ENCODE measurements around the gene SNX8. TPM values are rescaled to one million over a fixed set of nuclear protein-coding genes. Genes with fewer than 3 reads are reported as not detected.

The SNX8 gene
- total and polyA plus RNA-seq, 2 of the 8 experiments (the other 6 are each of a cell fraction or from before 2014, with no cell fraction given) = 46.2 to 70.8 TPM

GRCh38 chr7:2241580-2242540 lies 72.4 kb downstream of the SNX8 start, which contains the start of the genes MRM2 and NUDT1 (continued):
- TF ChIP-seq SIN3A (conservative IDR thresholded peaks at IDR 0.05 in 1 of 2, IDR thresholded peaks at IDR 0.05 in 1 of 2; ENCODE audit: low read depth in 1 of 2, low read length in 2 of 2) (peak; percentile 3 to 76; a peak in 2 of 4 replicates), RBBP5 (IDR thresholded peaks at IDR 0.05; ENCODE audit: borderline replicate concordance, low read depth, low read length) (peak; percentile 53; the same call in 1 of the 2 replicates), MAX (IDR thresholded peaks at IDR 0.05) (peak; percentile 71; the same call in 1 of the 2 replicates), CHD7 (IDR thresholded peaks at IDR 0.05; ENCODE audit: insufficient replicate concordance, low read length) (no peak), E2F6 (IDR thresholded peaks at IDR 0.05) (peak; percentile 69), POLR2A (IDR thresholded peaks at IDR 0.05; ENCODE audit: control extremely low read depth in 1 of 2, low read depth in 2 of 2, low read length in 2 of 2) (peak in 1 of 2 experiments; percentile 90; a peak in 2 of 3 replicates), KDM4A (IDR thresholded peaks at IDR 0.05; ENCODE audit: low read depth, low read length, severe bottlenecking) (peak; percentile 65), SIRT6 (IDR thresholded peaks at IDR 0.05; ENCODE audit: low read length) (no peak)
